GM12875 (cell line): Measurements from ENCODE around the gene GKN1.

Source experiments
- H3K4me3 ChIP-seq: one replicate; pipeline ENCODE4 v1.5.1; 2011; ENCODE audit warnings: low read depth, low read length, control low read depth
- TF ChIP-seq, protein P1 (sequence below): IDR thresholded peaks from 2 replicates; pipeline ENCODE4 v1.5.1; 2011; ENCODE audit warnings: low read depth, mild to moderate bottlenecking, control low read depth, inconsistent platforms, low read length, moderate library complexity, borderline replicate concordance; ENCODE audit not compliant: insufficient read depth

GKN1 gene

DNA sequence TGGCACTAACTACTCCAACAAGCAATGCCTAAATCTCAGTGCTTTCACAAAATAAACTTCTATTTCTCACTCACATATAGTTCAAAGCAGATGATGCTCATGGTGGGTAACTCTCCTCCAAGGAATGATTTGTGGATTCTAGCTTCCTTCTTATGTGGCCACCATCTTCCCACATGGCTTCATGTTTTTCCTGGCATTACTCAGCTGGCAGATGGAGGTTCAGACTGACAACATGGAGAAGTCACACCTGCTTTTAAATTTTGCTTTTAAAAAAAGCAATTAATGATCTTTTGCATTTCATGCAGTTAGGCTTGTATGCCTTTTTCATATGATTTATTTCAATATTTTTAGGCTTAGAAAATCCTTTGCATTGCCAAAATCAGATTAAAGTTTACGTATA, 15.4 kb upstream of the GKN1 start:
- TF ChIP-seq, protein P1, sequence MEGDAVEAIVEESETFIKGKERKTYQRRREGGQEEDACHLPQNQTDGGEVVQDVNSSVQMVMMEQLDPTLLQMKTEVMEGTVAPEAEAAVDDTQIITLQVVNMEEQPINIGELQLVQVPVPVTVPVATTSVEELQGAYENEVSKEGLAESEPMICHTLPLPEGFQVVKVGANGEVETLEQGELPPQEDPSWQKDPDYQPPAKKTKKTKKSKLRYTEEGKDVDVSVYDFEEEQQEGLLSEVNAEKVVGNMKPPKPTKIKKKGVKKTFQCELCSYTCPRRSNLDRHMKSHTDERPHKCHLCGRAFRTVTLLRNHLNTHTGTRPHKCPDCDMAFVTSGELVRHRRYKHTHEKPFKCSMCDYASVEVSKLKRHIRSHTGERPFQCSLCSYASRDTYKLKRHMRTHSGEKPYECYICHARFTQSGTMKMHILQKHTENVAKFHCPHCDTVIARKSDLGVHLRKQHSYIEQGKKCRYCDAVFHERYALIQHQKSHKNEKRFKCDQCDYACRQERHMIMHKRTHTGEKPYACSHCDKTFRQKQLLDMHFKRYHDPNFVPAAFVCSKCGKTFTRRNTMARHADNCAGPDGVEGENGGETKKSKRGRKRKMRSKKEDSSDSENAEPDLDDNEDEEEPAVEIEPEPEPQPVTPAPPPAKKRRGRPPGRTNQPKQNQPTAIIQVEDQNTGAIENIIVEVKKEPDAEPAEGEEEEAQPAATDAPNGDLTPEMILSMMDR = no peak

DNA sequence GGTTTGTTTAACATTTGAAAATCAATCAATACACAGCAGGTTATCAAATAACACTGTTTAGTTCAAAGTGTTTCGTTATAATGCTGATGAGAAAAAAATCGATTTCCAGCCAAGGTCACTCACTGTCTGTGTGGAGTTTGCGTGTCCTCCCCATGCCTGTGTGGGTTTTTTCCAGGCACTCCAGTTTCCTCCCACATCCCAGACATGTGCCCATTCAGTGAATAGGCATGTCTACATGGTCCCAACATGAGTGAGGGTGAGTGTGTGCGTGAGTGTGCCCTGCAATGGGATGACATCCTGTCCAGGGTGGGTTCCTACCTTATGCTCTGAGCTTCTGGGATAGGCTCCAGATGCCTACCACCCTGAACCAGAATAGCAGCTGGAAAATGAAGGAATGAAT, 13.1 kb upstream of the GKN1 start:
- H3K4me3 ChIP-seq = no peak overlapping the region
- TF ChIP-seq, protein P1 = no peak

More for the DNA sequence above, 15.4 kb upstream of the GKN1 start:
- no peak overlapping the region for H3K4me3 ChIP-seq

DNA sequence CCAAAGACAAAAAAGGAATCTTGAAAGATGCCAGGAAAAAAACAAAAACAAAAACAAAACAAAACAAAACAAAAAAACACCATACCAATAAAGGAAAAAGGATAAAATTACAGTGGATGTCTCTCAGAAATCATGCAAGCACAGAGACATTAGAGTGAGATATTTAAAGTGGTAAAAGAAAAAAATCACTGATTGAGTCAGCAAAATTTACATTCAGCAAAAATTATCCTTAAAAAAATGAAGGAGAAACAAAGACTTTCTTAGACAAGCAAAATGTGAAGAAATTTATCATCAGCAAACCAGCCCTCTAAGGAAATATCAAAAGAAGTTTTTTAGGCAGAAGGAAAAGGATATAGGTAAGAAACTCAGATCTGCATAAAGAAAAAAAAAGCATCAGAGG, 10.2 kb upstream of the GKN1 start:
- TF ChIP-seq, protein P1 = no peak
- H3K4me3 ChIP-seq = no peak overlapping the region

DNA sequence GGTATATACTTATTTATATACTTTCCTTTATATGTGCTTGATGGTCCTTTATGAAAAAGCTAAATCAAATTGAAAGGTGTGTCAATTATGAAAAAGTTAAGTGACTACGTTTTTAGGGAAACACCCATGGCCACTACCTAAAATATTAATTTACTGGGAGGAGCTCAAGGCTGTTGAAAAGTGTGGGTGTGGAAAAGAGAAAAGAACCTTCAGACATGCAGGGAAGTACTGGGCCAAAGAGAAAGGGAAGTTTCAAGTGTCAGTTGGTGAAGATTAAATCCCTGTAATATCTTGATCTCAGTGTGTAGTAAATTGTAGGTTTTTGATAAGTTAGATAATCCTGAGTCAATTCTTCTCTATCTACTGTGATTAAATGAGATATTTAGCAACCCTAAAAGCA, 6.2 kb upstream of the GKN1 start:
- TF ChIP-seq, protein P1 = no peak
- H3K4me3 ChIP-seq = no peak overlapping the region

DNA sequence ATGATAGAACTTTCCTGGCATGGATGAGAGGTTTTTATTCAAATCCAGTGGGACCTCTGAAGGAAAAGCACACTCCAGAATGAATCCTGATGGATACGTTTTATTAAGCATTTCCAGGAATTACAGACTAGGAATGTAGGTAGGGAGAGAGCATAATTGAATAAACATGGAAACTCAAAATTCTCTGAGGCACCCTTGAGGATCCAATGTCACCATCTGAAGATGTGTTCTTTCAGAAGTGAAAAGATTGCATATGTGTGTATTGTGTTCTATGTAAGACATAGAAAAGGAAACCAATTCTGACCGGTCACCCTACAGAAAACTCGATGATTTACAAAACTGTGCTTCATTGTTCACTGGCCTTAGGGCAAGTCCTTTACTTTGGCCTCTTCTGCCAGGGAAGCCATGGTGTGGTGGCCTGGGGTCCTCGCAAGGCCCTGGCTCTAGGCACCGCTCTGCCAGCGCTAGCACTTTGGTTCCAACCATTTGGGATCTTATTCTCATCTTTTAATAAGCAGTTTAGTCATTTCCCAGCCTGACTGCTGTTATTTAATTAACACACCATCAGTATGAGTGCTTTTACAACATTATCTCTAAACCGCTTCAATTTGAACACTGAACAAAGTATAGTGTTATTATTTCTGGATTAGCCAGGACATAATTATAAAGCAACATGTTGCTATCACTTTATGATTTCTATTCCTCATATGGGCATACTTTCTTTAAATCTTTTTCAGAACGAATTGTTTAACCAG, 4.5 kb upstream of the GKN1 start:
- TF ChIP-seq, protein P1 = no peak
- no peak overlapping the region for H3K4me3 ChIP-seq

DNA sequence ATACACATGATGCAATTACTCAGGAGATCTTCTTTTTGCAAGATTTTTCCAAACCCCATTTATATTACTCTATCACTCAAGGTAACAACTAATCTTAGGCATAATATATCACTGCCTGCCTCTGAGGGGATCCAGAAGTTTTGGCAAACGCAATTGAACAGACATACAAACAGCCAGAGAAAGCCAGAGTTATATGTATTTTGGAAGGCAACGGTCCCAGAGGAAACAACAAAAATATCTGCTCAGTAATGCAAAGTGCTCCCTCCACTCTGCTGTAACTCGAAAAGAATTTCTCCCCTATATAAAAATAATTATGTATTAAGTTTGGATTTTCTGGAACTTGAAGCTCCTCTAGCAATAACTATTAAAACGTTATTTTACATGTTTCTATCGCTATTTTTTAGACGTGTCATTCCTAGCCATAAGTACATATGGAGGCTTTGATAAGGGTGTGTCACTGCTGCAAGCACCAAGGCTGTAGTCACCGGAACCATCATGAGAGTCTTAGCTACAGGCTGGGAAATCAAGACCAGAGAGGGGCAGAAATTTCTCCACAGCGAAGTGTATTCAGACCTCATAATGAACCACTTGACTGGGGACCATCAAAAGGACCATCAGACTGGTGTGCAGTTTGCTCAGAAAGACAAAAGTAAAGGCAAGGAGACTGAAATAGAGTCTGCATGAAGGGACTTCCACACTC, 3.7 kb upstream of the GKN1 start:
- TF ChIP-seq, protein P1 = no peak
- H3K4me3 ChIP-seq = no peak overlapping the region
